Left ventricle myocardium inferior (tissue), 1 donor: ENCODE results near the gene NUP54. TPM values are rescaled to one million over a fixed set of nuclear protein-coding genes. Genes with fewer than 3 reads are reported as not detected.

Experiments used
- DNase-seq: peaks from one replicate; pipeline ENCODE4 v3.0.0-alpha.2; 2020
- H3K27ac ChIP-seq: fragments of 200-600 bp; replicated peaks from 2 replicates; pipeline ENCODE4 v1.8.0; 2021
- H3K27me3 ChIP-seq: fragments of 200-600 bp; 2 replicates; pipeline ENCODE4 v1.8.0; 2021; ENCODE audit warnings: low read depth
- H3K36me3 ChIP-seq: fragments of 200-600 bp; 2 replicates; pipeline ENCODE4 v1.8.0; 2021
- H3K4me1 ChIP-seq: fragments of 200-600 bp; 2 replicates; pipeline ENCODE4 v1.8.0; 2021
- H3K4me3 ChIP-seq: fragments of 200-600 bp; 2 replicates; pipeline ENCODE4 v1.8.0; 2021; ENCODE audit warnings: mild to moderate bottlenecking, moderate library complexity
- H3K9me3 ChIP-seq: fragments of 200-600 bp; replicated peaks from 2 replicates; pipeline ENCODE4 v1.8.0; 2021
- intact Hi-C: fragments of 100-400 bp; cut with micrococcal nuclease; formaldehyde crosslinking; loops from one replicate; pipeline ENCODE4 v1.11.0; 2022
- total RNA-seq: library from RNA; stranded (reverse); fragmentation: NEBNext Ultra II Directional; extraction: Animal tissue kit (Norgen Biotek cat#: 25700); gene quantifications from one replicate; pipeline ENCODE4 v1.2.1, GENCODE V29; 2021
- TF ChIP-seq, protein P1 (sequence below): fragments of 200-600 bp; IDR thresholded peaks from 2 replicates; pipeline ENCODE4 v1.8.0; 2021; ENCODE audit warnings: antibody characterized with exemption, mild to moderate bottlenecking, borderline replicate concordance
- donor health status: DM: no; HTN: yes; CAD: no; lungs with severe emphysema.

The NUP54 gene
- total RNA-seq, 1 donor from 2014 or later: 18.0 TPM

- Histone ChIP-seq H3K36me3 (peaks cover 37% of the 10 kb centered on the region), H3K9me3 (peaks cover 8% of the 10 kb centered on the region), H3K27ac (no peak overlapping the region), H3K4me1 (peaks cover 79% of the 10 kb centered on the region), H3K27me3 (no peaks in the 10 kb centered on the region), H3K4me3 (no peak overlapping the region)
- TF ChIP-seq, protein P1, sequence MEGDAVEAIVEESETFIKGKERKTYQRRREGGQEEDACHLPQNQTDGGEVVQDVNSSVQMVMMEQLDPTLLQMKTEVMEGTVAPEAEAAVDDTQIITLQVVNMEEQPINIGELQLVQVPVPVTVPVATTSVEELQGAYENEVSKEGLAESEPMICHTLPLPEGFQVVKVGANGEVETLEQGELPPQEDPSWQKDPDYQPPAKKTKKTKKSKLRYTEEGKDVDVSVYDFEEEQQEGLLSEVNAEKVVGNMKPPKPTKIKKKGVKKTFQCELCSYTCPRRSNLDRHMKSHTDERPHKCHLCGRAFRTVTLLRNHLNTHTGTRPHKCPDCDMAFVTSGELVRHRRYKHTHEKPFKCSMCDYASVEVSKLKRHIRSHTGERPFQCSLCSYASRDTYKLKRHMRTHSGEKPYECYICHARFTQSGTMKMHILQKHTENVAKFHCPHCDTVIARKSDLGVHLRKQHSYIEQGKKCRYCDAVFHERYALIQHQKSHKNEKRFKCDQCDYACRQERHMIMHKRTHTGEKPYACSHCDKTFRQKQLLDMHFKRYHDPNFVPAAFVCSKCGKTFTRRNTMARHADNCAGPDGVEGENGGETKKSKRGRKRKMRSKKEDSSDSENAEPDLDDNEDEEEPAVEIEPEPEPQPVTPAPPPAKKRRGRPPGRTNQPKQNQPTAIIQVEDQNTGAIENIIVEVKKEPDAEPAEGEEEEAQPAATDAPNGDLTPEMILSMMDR: no peak
- no peak for DNase-seq
- intact Hi-C loops: no loop called here
These were observed 44.0 kb upstream of the NUP54 start for GRCh38 chr4:76192236-76192635.

DNA sequence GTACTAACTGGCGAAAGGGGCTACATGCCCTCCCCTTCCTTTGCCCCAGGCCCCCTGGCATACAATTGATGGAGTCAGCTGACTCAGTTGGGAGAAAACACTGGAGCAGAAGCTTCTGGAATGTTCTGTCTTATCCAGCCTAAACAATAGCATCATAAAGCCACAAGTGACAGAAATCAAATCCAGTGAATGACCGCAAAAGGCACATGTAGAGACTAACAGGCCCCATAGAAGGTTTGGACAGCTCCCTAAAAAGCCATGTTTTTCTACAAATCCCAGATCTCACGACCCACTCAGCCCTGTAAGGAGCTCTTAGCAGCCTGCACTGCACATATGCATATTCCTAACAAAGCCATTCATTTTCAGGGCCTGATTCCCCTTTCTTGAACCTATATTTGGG lies 40.4 kb upstream of the NUP54 start:
- Histone ChIP-seq H3K27ac (no peak overlapping the region), H3K4me3 (no peak overlapping the region), H3K4me1 (peaks cover 74% of the 10 kb centered on the region), H3K9me3 (peaks cover 8% of the 10 kb centered on the region), H3K27me3 (no peaks in the 10 kb centered on the region), H3K36me3 (peaks cover 30% of the 10 kb centered on the region)
- DNase-seq: no peak
- TF ChIP-seq, protein P1: no peak
- intact Hi-C loops: no loop called here

GRCh38 chr4:76188149-76188548 lies 40.0 kb upstream of the NUP54 start:
- TF ChIP-seq, protein P1: no peak
- no peak overlapping the region for H3K27ac ChIP-seq
- peaks cover 26% of the 10 kb centered on the region for H3K36me3 ChIP-seq
- H3K4me3 ChIP-seq: no peak overlapping the region
- DNase-seq: no peak
- H3K4me1 ChIP-seq: peaks cover 74% of the 10 kb centered on the region
- no peaks in the 10 kb centered on the region for H3K27me3 ChIP-seq
- peaks cover 8% of the 10 kb centered on the region for H3K9me3 ChIP-seq
- intact Hi-C loops: no loop called here

GRCh38 chr4:76187152-76187551 lies 39.0 kb upstream of the NUP54 start:
- DNase-seq: no peak
- Histone ChIP-seq H3K36me3 (peaks cover 16% of the 10 kb centered on the region), H3K4me3 (no peak overlapping the region), H3K27me3 (no peaks in the 10 kb centered on the region), H3K27ac (peak overlapping the region; percentile 42), H3K9me3 (peaks cover 2% of the 10 kb centered on the region), H3K4me1 (peaks cover 66% of the 10 kb centered on the region)
- TF ChIP-seq, protein P1: no peak
- intact Hi-C loops: no loop called here

- H3K9me3 ChIP-seq: no peaks in the 10 kb centered on the region
- TF ChIP-seq, protein P1: no peak
- H3K4me3 ChIP-seq: no peak overlapping the region
- peaks cover 68% of the 10 kb centered on the region for H3K4me1 ChIP-seq
- H3K27me3 ChIP-seq: no peaks in the 10 kb centered on the region
- intact Hi-C loops: no loop called here
- no peak for DNase-seq
- H3K27ac ChIP-seq: no peak overlapping the region
- peaks cover 6% of the 10 kb centered on the region for H3K36me3 ChIP-seq
These were observed 34.3 kb upstream of the NUP54 start for GRCh38 chr4:76182463-76182862.
